ENCODE data around the gene JAZF1. TPM values are rescaled to one million over a fixed set of nuclear protein-coding genes. Genes with fewer than 3 reads are reported as not detected.
A peak's percentile ranks its signal among the peaks of the same experiment; 100 is the strongest.

JAZF1 gene
- total RNA-seq, 1 donor from 2014 or later = 21.7 TPM

DNA sequence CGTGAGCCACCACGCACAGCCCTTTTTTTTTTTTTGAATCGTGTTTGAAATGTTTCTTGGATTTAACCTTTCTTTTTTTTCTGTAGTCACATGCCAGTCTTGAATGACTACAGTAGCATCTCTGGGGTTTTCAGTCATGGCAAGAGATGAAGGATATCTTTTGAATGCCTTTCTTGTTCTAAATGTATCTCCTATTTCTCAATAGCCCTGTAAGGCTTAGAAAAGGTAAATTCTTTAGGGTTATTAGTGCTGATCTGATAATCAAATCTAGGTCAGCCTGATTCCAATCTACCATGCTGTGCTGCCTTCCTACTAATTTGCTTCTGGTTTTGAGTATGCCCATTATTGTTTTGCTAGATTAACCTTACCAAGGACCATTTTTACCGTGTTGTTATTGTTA is 370.4 kb downstream of the JAZF1 start:
- no peak for DNase-seq (ENCODE audit: low spot score)
- ATAC-seq = no peak
- intact Hi-C loops (cut with DNase I) = no loop called here

DNA sequence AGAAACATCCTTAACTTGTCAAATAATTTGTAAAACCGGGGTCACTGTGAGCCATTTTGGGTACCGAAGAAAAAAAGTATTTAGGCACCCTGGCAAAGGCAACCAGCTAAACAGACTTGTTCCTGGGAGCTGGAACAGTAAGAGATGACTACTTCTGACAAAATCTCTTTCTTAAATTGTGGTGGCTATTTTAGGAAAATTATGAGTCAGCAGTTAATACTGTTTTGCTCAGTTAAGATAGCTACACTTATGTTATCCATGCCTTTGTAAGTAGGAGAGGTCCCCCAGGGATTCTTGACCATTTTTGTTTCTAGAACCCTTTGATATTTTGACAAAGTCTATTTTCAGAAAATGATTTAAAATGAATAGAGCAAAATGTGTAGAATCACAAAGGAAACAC is 372.0 kb downstream of the JAZF1 start:
- intact Hi-C loops (cut with DNase I) = no loop called here
- ATAC-seq (no peak), DNase-seq (ENCODE audit: low spot score) (no peak)

- peak; percentile 82 for ATAC-seq
- DNase-seq (ENCODE audit: low spot score) = no peak
- intact Hi-C loops (cut with DNase I) = no loop called here
Measured at GRCh38 chr7:27804139-27804538, 376.5 kb downstream of the JAZF1 start.

DNA sequence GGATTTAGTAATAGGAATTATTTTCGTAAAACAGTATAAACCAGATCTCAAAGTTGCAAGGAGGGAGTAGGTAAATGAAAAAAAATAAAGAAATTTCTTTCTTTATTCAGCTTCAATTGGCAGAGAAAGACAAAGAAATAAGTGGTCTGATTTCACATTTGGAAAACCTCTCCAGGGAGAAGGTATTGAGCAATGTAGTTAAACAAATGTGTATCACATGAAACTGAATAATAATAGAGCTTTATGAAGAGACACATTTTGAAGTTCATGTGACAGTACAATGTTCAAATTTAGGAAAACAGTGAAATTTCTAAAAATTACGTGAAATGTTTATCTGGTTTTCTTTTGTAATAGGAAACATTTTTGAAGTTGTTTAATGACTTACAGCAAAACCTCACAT is 377.6 kb downstream of the JAZF1 start:
- DNase-seq (ENCODE audit: low spot score) = no peak
- intact Hi-C loops (cut with DNase I) = no loop called here
- peak; percentile 91 for ATAC-seq

DNA sequence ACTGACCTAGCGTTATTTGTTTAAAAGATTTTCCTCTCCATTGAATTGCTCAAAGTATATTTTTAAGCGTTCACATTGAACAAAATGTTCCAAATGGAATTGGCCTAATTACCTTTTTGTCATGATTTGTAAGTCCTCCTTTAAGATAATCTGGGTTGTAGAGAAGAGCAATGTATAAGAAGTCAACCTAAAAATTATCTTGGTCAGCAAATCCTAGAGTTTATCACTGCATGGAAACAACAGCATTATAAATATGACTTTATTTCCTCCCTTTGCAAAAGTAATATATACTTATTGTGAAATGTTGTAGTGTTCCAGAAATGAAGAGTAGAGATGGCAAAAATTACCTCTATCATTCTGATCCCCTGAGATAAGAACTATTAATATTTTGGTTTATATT is 381.4 kb downstream of the JAZF1 start:
- ATAC-seq (no peak), DNase-seq (ENCODE audit: low spot score) (no peak)
- intact Hi-C loops (cut with DNase I) = no loop called here

- DNase-seq (ENCODE audit: low spot score) = no peak
- no peak for ATAC-seq
- intact Hi-C loops (cut with DNase I) = no loop called here
Measured at GRCh38 chr7:27795977-27796376, 384.6 kb downstream of the JAZF1 start.

- intact Hi-C loops (cut with DNase I) = no loop called here
- DNase-seq (ENCODE audit: low spot score) (no peak), ATAC-seq (no peak)
Measured at GRCh38 chr7:27793780-27794179, 386.8 kb downstream of the JAZF1 start.

DNA sequence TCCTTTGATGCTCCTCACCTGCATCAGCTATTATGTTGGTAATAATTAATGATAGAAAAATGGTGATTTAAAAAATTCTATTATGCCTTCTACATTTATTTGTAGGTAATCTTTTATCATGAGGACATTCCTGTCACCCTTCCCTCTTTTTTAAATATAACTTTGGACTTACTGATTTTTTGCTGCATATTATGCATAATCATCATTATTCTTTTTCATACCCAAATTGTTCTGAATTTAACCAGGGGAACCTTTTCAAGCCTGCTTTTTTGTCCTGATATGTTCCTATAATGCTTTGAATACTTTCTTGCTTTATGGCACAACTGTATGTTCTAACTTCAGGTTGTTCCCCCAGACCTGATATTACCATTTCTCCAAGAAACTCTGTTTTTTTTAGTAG is 392.2 kb downstream of the JAZF1 start:
- intact Hi-C loops (cut with DNase I) = no loop called here
- DNase-seq (ENCODE audit: low spot score) (no peak), ATAC-seq (no peak)

DNA sequence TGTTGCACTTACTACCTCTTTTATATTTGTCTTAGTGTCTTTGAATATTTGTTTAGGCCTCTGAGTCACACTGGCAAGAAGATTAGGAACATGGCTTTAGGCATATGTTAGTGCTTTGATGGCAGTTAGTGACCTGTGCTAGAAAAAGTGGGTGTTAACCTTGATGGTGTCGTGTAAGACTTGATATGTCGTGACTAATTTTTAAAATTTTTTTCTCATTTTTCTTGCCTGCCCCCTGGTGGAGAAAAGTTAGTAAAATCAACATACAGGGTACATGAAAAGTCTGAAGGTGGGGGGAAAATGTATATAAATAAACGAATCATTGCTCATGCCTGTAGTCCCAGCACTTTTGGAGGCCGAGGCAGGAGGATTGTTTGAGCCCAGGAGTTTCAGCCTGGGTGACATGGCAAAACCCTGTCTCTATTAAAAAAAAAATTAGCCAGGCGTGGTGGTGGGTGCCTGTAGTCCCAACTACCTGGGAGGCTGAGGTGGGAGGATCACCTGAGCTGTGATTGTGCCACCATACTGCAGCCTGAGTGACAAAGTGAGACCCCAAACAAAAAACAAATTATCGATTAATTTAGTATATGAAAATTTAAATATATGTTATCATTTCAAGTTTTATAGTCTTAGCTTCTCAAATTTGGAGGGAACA is 396.1 kb downstream of the JAZF1 start:
- DNase-seq (ENCODE audit: low spot score) (no peak), ATAC-seq (no peak)
- intact Hi-C loops (cut with DNase I) = no loop called here

DNA sequence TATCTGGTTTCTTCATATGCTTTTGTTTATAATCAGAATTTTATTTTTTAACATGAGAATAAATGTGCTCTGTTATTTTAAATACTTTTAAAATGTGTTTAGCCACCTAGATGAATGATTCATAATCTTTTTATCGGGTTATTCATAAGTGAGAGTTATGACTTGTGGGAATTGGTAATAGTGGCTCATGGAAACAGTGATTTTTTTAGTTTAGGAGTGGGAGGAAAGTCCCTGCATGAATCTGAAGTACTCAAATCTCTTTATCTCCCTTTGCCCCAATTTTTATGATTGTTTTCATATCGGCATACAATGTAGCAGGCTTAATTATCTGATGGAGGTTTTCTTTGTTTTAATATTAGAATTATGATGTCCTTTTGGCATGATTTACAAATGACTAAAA is 397.7 kb downstream of the JAZF1 start:
- DNase-seq (ENCODE audit: low spot score) (no peak), ATAC-seq (no peak)
- intact Hi-C loops (cut with DNase I) = no loop called here

DNA sequence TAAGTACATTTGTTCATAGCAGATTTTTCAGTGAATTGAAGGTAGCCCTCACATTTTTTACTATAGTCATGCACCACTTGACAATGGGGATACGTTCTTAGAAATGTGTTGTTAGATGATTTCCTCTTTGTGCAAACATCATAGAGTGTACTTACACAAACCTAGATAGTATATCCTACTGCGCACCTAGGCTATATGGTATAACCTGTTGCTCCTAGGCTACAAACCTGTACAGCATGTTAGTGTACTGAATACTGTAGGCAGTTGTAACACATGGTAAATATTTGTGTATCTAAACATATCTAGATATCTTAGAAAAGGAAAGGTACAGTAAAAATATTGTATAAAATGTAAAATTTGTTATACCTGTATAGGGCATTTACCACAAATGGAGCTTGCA is 399.4 kb downstream of the JAZF1 start:
- intact Hi-C loops (cut with DNase I) = no loop called here
- ATAC-seq (no peak), DNase-seq (ENCODE audit: low spot score) (no peak)

Other genes starting within 250 kb of the JAZF1 start
- 20.1 TPM for gene CREB5, start 231.7 kb upstream of the JAZF1 start, total RNA-seq

Data from sciatic nerve (tissue), 2 donors.